ENCODE measurements around the gene AGAP1.

AGAP1 gene

GRCh38 chr2:236119003-236119402 lies 625.2 kb downstream of the AGAP1 start:
- TF ChIP-seq, protein P1, sequence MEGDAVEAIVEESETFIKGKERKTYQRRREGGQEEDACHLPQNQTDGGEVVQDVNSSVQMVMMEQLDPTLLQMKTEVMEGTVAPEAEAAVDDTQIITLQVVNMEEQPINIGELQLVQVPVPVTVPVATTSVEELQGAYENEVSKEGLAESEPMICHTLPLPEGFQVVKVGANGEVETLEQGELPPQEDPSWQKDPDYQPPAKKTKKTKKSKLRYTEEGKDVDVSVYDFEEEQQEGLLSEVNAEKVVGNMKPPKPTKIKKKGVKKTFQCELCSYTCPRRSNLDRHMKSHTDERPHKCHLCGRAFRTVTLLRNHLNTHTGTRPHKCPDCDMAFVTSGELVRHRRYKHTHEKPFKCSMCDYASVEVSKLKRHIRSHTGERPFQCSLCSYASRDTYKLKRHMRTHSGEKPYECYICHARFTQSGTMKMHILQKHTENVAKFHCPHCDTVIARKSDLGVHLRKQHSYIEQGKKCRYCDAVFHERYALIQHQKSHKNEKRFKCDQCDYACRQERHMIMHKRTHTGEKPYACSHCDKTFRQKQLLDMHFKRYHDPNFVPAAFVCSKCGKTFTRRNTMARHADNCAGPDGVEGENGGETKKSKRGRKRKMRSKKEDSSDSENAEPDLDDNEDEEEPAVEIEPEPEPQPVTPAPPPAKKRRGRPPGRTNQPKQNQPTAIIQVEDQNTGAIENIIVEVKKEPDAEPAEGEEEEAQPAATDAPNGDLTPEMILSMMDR (IDR thresholded peaks at IDR 0.05; ENCODE audit: control insufficient read depth, extremely low read depth, insufficient read depth) = no peak
- no peak overlapping the region for H3K4me3 ChIP-seq (ENCODE audit: low read depth, low read length)
- no peak for DNase-seq (ENCODE audit: low read depth)

DNA sequence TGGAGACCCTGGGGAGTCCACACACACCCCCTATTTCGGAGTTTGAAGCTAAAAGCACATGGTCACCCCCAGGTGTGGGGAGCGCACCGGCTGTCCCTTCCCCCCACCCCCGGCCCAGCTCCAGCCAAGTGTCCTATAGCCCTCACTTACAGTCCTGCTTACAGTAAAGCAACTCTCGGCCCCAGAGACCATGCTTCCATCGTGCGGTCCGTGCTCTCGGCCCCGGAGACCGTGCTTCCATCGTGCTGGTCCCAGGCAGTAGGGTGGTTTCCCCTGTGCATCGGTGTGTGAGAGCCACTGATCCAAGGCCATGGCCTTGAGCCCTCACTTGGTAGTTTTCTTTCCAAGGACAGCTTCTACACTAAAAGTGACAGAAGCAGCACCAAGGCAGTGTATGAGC lies 625.6 kb downstream of the AGAP1 start:
- no peak overlapping the region for H3K4me3 ChIP-seq (ENCODE audit: low read depth, low read length)
- DNase-seq (ENCODE audit: low read depth) = no peak
- TF ChIP-seq, protein P1 (IDR thresholded peaks at IDR 0.05; ENCODE audit: control insufficient read depth, extremely low read depth, insufficient read depth) = no peak

GRCh38 chr2:236120141-236120601 lies 626.3 kb downstream of the AGAP1 start:
- TF ChIP-seq, protein P1 (IDR thresholded peaks at IDR 0.05; ENCODE audit: control insufficient read depth, extremely low read depth, insufficient read depth) = no peak
- H3K4me3 ChIP-seq (ENCODE audit: low read depth, low read length) = no peak overlapping the region
- DNase-seq (ENCODE audit: low read depth) = no peak

DNA sequence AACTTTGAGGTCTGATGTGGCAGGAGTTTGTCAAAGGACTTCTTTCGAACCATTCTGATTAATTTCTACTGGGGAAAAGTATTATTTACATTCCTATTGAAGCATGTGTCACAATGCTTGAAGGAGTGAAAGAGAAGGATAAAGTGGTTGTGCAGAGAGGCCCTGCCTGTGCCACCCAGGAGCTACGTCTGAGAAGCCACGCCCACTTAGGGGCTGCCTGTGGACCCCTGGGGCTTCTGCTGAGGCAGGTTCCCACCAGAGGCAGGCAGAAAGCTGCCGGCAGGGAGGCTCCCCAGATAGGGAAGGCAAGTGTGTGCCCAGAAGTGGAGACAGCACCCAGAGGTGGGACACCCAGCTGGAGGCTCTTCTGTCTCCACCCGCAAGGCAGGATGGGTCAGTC lies 627.0 kb downstream of the AGAP1 start:
- no peak for DNase-seq (ENCODE audit: low read depth)
- TF ChIP-seq, protein P1 (IDR thresholded peaks at IDR 0.05; ENCODE audit: control insufficient read depth, extremely low read depth, insufficient read depth) = no peak
- no peak overlapping the region for H3K4me3 ChIP-seq (ENCODE audit: low read depth, low read length)

- TF ChIP-seq, protein P1 (IDR thresholded peaks at IDR 0.05; ENCODE audit: control insufficient read depth, extremely low read depth, insufficient read depth) = no peak
- no peak for DNase-seq (ENCODE audit: low read depth)
- H3K4me3 ChIP-seq (ENCODE audit: low read depth, low read length) = no peak overlapping the region
Observed at GRCh38 chr2:236121546-236121945, 627.7 kb downstream of the AGAP1 start.

DNA sequence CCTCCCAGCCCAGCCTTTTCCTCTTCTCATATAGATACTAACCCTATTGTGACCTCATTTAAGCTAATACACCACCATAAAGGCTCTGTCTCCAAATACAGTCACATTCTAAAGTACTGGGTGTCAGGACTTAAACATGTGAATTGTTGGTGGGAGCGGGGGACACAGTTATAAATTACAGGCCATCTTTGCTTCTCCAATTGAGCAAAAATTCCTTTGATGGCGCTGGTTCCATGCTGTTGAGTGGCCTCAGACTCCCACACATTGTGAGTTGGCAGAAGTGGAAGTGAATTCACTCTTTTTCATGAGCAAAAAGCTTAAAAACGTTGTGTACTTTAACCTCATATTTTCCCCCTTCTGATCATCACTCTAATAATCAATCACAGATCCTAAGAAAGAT lies 628.4 kb downstream of the AGAP1 start:
- TF ChIP-seq, protein P1 (IDR thresholded peaks at IDR 0.05; ENCODE audit: control insufficient read depth, extremely low read depth, insufficient read depth) = no peak
- no peak for DNase-seq (ENCODE audit: low read depth)
- no peak overlapping the region for H3K4me3 ChIP-seq (ENCODE audit: low read depth, low read length)

DNA sequence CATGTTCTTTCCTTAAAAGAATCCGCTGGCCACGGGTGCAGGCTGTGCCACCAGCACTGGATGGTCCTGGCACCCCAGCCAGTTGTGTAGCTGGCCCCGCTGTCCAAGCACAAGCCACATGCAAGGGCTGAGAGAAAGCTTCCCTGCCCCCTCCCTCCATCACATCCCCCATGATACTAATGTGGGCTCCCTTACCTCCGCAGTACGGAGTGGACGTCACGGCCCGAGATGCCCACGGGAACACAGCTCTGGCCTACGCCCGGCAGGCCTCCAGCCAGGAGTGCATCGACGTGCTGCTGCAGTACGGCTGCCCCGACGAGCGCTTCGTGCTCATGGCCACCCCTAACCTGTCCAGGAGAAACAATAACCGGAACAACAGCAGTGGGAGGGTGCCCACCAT lies 629.9 kb downstream of the AGAP1 start:
- TF ChIP-seq, protein P1 (IDR thresholded peaks at IDR 0.05; ENCODE audit: control insufficient read depth, extremely low read depth, insufficient read depth) = no peak
- DNase-seq (ENCODE audit: low read depth) = no peak
- H3K4me3 ChIP-seq (ENCODE audit: low read depth, low read length) = no peak overlapping the region
